B cell (primary cell): ENCODE results near the gene VTCN1.

Experiments
- EZH2 ChIP-seq: IDR thresholded peaks from 2 replicates; pipeline ENCODE4 v1.6.1; 2012; ENCODE audit warnings: borderline replicate concordance, low read depth, mild to moderate bottlenecking, moderate library complexity, low read length; ENCODE audit not compliant: insufficient read depth, poor library complexity, severe bottlenecking
- TF ChIP-seq, protein P1 (sequence below): fragments of 200-600 bp; IDR thresholded peaks from one replicate; pipeline ENCODE4 v1.8.0; 2022; ENCODE audit warnings: antibody characterized with exemption, mild to moderate bottlenecking

- TF ChIP-seq, protein P1, sequence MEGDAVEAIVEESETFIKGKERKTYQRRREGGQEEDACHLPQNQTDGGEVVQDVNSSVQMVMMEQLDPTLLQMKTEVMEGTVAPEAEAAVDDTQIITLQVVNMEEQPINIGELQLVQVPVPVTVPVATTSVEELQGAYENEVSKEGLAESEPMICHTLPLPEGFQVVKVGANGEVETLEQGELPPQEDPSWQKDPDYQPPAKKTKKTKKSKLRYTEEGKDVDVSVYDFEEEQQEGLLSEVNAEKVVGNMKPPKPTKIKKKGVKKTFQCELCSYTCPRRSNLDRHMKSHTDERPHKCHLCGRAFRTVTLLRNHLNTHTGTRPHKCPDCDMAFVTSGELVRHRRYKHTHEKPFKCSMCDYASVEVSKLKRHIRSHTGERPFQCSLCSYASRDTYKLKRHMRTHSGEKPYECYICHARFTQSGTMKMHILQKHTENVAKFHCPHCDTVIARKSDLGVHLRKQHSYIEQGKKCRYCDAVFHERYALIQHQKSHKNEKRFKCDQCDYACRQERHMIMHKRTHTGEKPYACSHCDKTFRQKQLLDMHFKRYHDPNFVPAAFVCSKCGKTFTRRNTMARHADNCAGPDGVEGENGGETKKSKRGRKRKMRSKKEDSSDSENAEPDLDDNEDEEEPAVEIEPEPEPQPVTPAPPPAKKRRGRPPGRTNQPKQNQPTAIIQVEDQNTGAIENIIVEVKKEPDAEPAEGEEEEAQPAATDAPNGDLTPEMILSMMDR, result no peak
- TF ChIP-seq EZH2, result no peak
Measured at GRCh38 chr1:117181630-117182041, 29.1 kb downstream of the VTCN1 start.
